ENCODE results near the gene NUDT16.

Gene NUDT16

DNA sequence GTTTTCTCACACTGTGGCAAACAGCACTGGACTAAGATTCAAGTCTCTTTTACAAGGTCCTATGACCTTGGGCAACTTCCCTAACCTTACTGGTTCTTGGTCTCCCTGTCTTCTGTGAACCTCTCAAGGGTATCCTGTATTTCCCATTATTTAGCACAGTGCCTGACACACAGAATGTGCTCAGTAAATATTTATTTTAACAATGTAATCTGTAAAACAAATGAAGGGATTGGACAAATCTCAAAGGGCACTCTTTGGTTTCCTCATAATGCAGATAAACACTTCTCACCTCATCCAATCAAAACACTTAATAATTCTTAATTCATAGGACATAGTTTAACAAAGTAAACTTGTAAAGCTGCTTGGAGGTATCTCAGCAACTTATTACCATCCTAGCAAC is 12.8 kb downstream of the NUDT16 start:
- TF ChIP-seq, protein P1, sequence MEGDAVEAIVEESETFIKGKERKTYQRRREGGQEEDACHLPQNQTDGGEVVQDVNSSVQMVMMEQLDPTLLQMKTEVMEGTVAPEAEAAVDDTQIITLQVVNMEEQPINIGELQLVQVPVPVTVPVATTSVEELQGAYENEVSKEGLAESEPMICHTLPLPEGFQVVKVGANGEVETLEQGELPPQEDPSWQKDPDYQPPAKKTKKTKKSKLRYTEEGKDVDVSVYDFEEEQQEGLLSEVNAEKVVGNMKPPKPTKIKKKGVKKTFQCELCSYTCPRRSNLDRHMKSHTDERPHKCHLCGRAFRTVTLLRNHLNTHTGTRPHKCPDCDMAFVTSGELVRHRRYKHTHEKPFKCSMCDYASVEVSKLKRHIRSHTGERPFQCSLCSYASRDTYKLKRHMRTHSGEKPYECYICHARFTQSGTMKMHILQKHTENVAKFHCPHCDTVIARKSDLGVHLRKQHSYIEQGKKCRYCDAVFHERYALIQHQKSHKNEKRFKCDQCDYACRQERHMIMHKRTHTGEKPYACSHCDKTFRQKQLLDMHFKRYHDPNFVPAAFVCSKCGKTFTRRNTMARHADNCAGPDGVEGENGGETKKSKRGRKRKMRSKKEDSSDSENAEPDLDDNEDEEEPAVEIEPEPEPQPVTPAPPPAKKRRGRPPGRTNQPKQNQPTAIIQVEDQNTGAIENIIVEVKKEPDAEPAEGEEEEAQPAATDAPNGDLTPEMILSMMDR (conservative IDR thresholded peaks at IDR 0.05; ENCODE audit: low read depth): no peak
- H3K27ac ChIP-seq: no peak overlapping the region
- ChIA-PET CTCF (no interaction called here), POLR2A (ENCODE audit: low non-redundant PET) (no interaction called here)
- DNase-seq (ENCODE audit: low spot score): no peak

DNA sequence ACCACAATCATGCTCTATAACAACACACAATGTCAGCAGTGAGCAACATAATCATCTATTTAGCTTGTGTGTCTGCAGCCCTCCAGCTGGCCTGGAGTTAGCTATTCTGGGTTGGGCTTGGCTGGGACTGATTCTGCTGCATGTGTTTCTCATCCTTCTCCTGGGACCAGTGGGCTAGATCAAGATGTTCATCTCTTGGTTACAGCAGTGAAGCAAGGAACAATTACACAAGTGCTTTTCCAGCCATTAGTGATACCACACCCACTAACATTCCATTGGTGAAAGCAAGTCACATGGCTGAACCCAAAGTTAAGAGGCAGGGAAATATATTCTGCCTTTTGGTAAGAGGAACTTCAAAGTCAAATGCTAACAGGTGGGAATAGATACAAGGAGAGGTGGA is 14.6 kb downstream of the NUDT16 start:
- POLR2A ChIA-PET (ENCODE audit: low non-redundant PET): no interaction called here
- DNase-seq (ENCODE audit: low spot score): no peak
- CTCF ChIA-PET: no interaction called here
- no peak overlapping the region for H3K27ac ChIP-seq
- TF ChIP-seq, protein P1 (conservative IDR thresholded peaks at IDR 0.05; ENCODE audit: low read depth): no peak

DNA sequence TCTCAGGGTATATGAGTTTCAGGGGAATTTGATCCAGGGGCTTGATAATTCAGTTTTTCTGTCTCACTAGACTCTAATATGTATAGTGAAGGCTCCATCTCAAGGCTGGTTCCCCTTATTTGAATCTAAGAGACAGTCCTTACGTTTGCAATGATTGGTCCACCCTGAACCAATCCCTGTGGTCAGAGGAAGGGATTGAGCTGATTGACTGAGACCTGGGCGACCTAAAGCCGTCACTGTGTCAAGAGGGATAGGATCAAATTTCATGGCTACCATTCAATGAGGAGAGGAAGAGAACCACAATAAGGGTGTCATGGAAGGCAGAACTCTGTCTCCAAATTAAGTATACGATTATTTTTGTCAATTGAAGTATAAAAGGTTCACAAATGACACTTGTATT is 16.3 kb downstream of the NUDT16 start:
- no peak overlapping the region for H3K27ac ChIP-seq
- ChIA-PET CTCF (no interaction called here), POLR2A (ENCODE audit: low non-redundant PET) (no interaction called here)
- TF ChIP-seq, protein P1 (conservative IDR thresholded peaks at IDR 0.05; ENCODE audit: low read depth): no peak
- no peak for DNase-seq (ENCODE audit: low spot score)

DNA sequence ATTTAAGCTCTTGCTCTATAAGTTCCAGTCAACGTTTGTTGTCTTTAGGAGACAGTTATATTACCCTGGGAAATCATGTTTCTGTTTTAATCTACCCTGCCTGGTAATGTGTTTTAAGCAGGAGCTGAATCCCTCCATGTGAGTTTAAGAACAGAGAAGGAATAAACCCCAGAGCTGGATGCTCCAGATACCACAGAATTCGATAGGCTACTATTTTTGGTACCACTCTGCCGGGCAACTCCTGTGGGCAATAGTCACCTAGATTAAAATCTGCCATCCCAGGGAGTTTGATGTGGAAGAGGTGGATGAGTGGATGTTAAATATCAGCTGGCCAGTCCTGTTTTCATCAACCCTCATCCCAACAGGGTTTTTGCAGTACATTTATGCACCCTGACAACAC is 20.4 kb downstream of the NUDT16 start:
- TF ChIP-seq, protein P1 (conservative IDR thresholded peaks at IDR 0.05; ENCODE audit: low read depth): no peak
- no peak for DNase-seq (ENCODE audit: low spot score)
- no peak overlapping the region for H3K27ac ChIP-seq
- CTCF ChIA-PET: no interaction called here
- POLR2A ChIA-PET (ENCODE audit: low non-redundant PET): no interaction called here

DNA sequence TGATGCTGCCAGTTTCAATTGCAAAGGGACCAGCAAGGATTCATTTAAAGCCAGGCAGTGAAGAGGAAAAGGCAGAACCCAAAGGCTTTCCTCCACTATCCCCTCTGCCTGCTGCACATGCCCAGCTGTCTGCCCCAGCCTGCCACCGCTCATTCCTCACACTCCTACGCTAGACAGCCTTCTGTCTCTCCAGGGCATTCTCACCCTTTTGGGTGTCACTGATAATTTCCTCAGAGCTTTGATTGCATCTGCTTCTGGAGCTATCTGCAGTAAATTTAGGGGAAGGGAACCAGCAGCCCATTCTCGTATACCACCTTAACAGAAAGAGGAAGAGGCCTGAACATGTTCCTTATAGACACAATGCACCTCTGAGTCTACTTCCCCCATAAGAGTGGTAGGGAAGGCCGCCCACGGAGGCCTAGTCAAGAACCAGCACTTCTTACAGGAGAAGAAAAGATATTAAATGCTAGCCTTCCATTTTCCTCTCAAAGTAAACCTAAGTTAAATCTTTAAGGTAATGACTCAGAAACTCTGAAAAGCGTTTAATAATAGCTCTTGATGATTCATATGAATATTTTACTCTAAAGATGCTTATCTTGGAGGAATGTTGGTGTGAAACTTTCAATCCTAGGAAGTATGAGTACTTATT is 20.9 kb downstream of the NUDT16 start:
- TF ChIP-seq, protein P1 (conservative IDR thresholded peaks at IDR 0.05; ENCODE audit: low read depth): no peak
- ChIA-PET POLR2A (ENCODE audit: low non-redundant PET) (no interaction called here), CTCF (no interaction called here)
- DNase-seq (ENCODE audit: low spot score): peak; percentile 31
- no peak overlapping the region for H3K27ac ChIP-seq

DNA sequence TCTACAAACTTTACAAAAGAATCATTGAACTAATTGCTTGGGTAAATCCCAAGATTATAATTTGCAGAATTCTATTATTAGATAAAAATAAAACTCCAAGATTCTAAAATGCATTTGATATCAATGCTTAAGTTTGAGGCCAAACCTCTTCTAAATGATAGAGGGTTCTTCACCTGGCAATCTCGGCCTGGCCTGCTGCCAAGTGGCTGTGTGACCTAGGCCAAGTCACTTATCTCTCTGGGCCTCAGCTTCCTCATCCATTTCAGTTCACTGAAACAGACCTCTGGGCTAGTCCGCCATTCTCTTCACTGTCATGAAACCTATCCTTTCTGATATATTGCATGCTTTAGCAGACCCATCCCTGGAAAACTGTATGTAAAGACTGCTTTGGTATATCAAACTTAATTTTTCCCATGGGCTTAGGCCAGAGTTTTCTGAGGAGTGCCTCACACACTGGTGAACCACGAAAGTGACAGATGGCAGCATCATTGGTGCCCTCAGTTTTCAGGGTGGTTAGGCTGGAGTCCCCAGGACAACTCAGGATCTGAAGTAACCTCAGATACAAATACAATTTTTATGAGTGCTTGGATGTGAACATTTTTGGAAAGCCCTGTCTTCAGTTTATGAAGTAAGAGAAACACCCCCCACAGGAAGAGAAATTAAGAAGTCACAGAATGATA is 21.8 kb downstream of the NUDT16 start:
- ChIA-PET POLR2A (ENCODE audit: low non-redundant PET) (no interaction called here), CTCF (no interaction called here)
- no peak for DNase-seq (ENCODE audit: low spot score)
- H3K27ac ChIP-seq: no peak overlapping the region
- TF ChIP-seq, protein P1 (conservative IDR thresholded peaks at IDR 0.05; ENCODE audit: low read depth): no peak

All from RWPE1 (cell line).